Retinal pigment epithelial cell (primary cell): ENCODE measurements around the gene LPXN.

Experiments used
- DNase-seq: peaks from one replicate; pipeline ENCODE4 v3.0.0-alpha.2; 2010; ENCODE audit warnings: low read depth
- H3K4me3 ChIP-seq: 2 replicates; pipeline ENCODE4 v1.5.1; 2011; ENCODE audit warnings: mild to moderate bottlenecking, low read length, control low read depth, moderate library complexity
- CTCF ChIP-seq: conservative IDR thresholded peaks from 2 replicates; pipeline ENCODE4 v1.5.1; 2011; ENCODE audit warnings: low read depth, low read length, control low read depth, inconsistent platforms

LPXN gene

GRCh38 chr11:58549644-58550043 lies 26.0 kb downstream of the LPXN start:
- no peak for TF ChIP-seq CTCF
- no peak overlapping the region for H3K4me3 ChIP-seq
- DNase-seq, result no peak

GRCh38 chr11:58546841-58547240 lies 28.8 kb downstream of the LPXN start:
- no peak for TF ChIP-seq CTCF
- DNase-seq, result no peak
- H3K4me3 ChIP-seq, result no peak overlapping the region

GRCh38 chr11:58531865-58532341 lies 43.8 kb downstream of the LPXN start:
- DNase-seq, result no peak
- no peak for TF ChIP-seq CTCF
- no peak overlapping the region for H3K4me3 ChIP-seq

GRCh38 chr11:58530236-58530635 lies 45.4 kb downstream of the LPXN start:
- TF ChIP-seq CTCF, result no peak
- DNase-seq, result no peak
- no peak overlapping the region for H3K4me3 ChIP-seq

GRCh38 chr11:58527429-58527828 lies 48.2 kb downstream of the LPXN start:
- H3K4me3 ChIP-seq, result no peak overlapping the region
- TF ChIP-seq CTCF, result no peak
- DNase-seq, result no peak

GRCh38 chr11:58526721-58527120 lies 48.9 kb downstream of the LPXN start:
- H3K4me3 ChIP-seq, result no peak overlapping the region
- no peak for TF ChIP-seq CTCF
- DNase-seq, result no peak

- no peak for DNase-seq
- no peak for TF ChIP-seq CTCF
- H3K4me3 ChIP-seq, result no peak overlapping the region
Measured at GRCh38 chr11:58525037-58525614, 50.5 kb downstream of the LPXN start.
